ENCODE measurements around the gene RPL23. TPM values are rescaled to one million over a fixed set of nuclear protein-coding genes. Genes with fewer than 3 reads are reported as not detected.

RPL23 gene
- total RNA-seq, 1 experiment from 2014 or later = 3,829 TPM

GRCh38 chr17:38892620-38893019 is 39.1 kb upstream of the RPL23 start:
- Mint-ChIP-seq H3K4me3 (ENCODE audit: low read depth, unreplicated experiment) (no peak overlapping the region), H3K27ac (ENCODE audit: unreplicated experiment) (no peak overlapping the region), H3K4me1 (ENCODE audit: low read depth, unreplicated experiment) (peaks cover 16% of the 10 kb centered on the region), H3K36me3 (ENCODE audit: insufficient read depth, unreplicated experiment) (peaks cover 81% of the 10 kb centered on the region), H3K9me3 (ENCODE audit: low read depth, unreplicated experiment) (no peaks in the 10 kb centered on the region), H3K27me3 (ENCODE audit: unreplicated experiment) (no peaks in the 10 kb centered on the region)
- intact Hi-C loops (cut with micrococcal nuclease; ENCODE audit: unreplicated experiment) = no loop called here
- no peak for DNase-seq
- no TSS peak for BruUV-seq (replicated peaks)
- no peak for TF ChIP-seq CTCF (IDR thresholded peaks at IDR 0.05; ENCODE audit: unreplicated experiment)
- CTCF ChIA-PET = no interaction called here

- Mint-ChIP-seq H3K36me3 (ENCODE audit: insufficient read depth, unreplicated experiment) (peaks cover 83% of the 10 kb centered on the region), H3K9me3 (ENCODE audit: low read depth, unreplicated experiment) (no peaks in the 10 kb centered on the region), H3K27ac (ENCODE audit: unreplicated experiment) (no peak overlapping the region), H3K27me3 (ENCODE audit: unreplicated experiment) (no peaks in the 10 kb centered on the region), H3K4me1 (ENCODE audit: low read depth, unreplicated experiment) (peaks cover 16% of the 10 kb centered on the region), H3K4me3 (ENCODE audit: low read depth, unreplicated experiment) (no peak overlapping the region)
- CTCF ChIA-PET = no interaction called here
- no peak for TF ChIP-seq CTCF (IDR thresholded peaks at IDR 0.05; ENCODE audit: unreplicated experiment)
- no peak for DNase-seq
- BruUV-seq (replicated peaks) = TSS peak; percentile 10
- intact Hi-C loops (cut with micrococcal nuclease; ENCODE audit: unreplicated experiment) = no loop called here
Observed at GRCh38 chr17:38892083-38892482, 38.6 kb upstream of the RPL23 start.

- H3K4me1 Mint-ChIP-seq (ENCODE audit: low read depth, unreplicated experiment) = peaks cover 22% of the 10 kb centered on the region
- H3K27ac Mint-ChIP-seq (ENCODE audit: unreplicated experiment) = no peak overlapping the region
- H3K27me3 Mint-ChIP-seq (ENCODE audit: unreplicated experiment) = no peaks in the 10 kb centered on the region
- H3K36me3 Mint-ChIP-seq (ENCODE audit: insufficient read depth, unreplicated experiment) = peaks cover 86% of the 10 kb centered on the region
- TF ChIP-seq CTCF (IDR thresholded peaks at IDR 0.05; ENCODE audit: unreplicated experiment) = no peak
- DNase-seq = no peak
- CTCF ChIA-PET = no interaction called here
- intact Hi-C loops (cut with micrococcal nuclease; ENCODE audit: unreplicated experiment) = no loop called here
- no peak overlapping the region for H3K4me3 Mint-ChIP-seq (ENCODE audit: low read depth, unreplicated experiment)
- no TSS peak for BruUV-seq (replicated peaks)
- no peaks in the 10 kb centered on the region for H3K9me3 Mint-ChIP-seq (ENCODE audit: low read depth, unreplicated experiment)
Observed at GRCh38 chr17:38891441-38891840, 37.9 kb upstream of the RPL23 start.

DNA sequence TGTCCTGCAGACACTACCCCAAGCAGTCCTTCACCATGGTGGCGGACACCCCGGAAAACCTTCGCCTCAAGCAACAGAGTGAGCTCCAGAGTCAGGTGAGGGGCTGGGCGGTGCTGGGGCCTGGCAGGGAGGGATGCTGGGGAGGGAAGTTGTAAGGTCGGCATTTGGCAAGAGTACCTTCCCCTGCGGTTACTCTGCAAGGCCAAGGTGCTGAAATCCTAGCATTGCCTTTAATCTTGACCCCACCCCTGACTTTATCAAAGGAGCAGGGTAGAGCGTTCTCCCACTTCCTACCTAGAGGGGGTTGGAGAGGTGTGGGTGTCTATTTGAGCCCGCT is 36.9 kb upstream of the RPL23 start:
- CTCF ChIA-PET = no interaction called here
- no peaks in the 10 kb centered on the region for H3K9me3 Mint-ChIP-seq (ENCODE audit: low read depth, unreplicated experiment)
- H3K36me3 Mint-ChIP-seq (ENCODE audit: insufficient read depth, unreplicated experiment) = peaks cover 90% of the 10 kb centered on the region
- no peak for DNase-seq
- intact Hi-C loops (cut with micrococcal nuclease; ENCODE audit: unreplicated experiment) = no loop called here
- H3K4me3 Mint-ChIP-seq (ENCODE audit: low read depth, unreplicated experiment) = no peak overlapping the region
- no peaks in the 10 kb centered on the region for H3K27me3 Mint-ChIP-seq (ENCODE audit: unreplicated experiment)
- no TSS peak for BruUV-seq (replicated peaks)
- peaks cover 33% of the 10 kb centered on the region for H3K4me1 Mint-ChIP-seq (ENCODE audit: low read depth, unreplicated experiment)
- H3K27ac Mint-ChIP-seq (ENCODE audit: unreplicated experiment) = peak overlapping the region; percentile 15
- TF ChIP-seq CTCF (IDR thresholded peaks at IDR 0.05; ENCODE audit: unreplicated experiment) = no peak

Data from Calu3 (cell line).